Pons (tissue), 1 donor: Measurements from ENCODE around the gene PPFIBP2.

ENCODE experiments used
- DNase-seq: peaks from one replicate; pipeline ENCODE4 v3.0.0-alpha.2; 2016; ENCODE audit warnings: low spot score

PPFIBP2 gene

GRCh38 chr11:7513234-7514098 is at the start of gene PPFIBP2:
Gene PPFIBP2 (plus strand): TSS chr11:7513999. CDS start chr11:7549476, 35,477 bp downstream.
- peak; percentile 92 for DNase-seq

- no peak for DNase-seq
Observed at GRCh38 chr11:7467652-7468051, 46.1 kb upstream of the PPFIBP2 start.

- no peak for DNase-seq
Observed at GRCh38 chr11:7469351-7469865, 44.4 kb upstream of the PPFIBP2 start.

- no peak for DNase-seq
Observed at GRCh38 chr11:7471071-7471470, 42.7 kb upstream of the PPFIBP2 start.

GRCh38 chr11:7473717-7474116 is 40.1 kb upstream of the PPFIBP2 start:
- no peak for DNase-seq

- DNase-seq: no peak
Observed at GRCh38 chr11:7480113-7480512, 33.7 kb upstream of the PPFIBP2 start.

- DNase-seq: no peak
Observed at GRCh38 chr11:7484131-7484530, 29.7 kb upstream of the PPFIBP2 start.

GRCh38 chr11:7484645-7485044 is 29.2 kb upstream of the PPFIBP2 start:
- DNase-seq: no peak

- DNase-seq: no peak
Observed at GRCh38 chr11:7485186-7486097, 28.4 kb upstream of the PPFIBP2 start, which contains the start of gene OLFML1. Gene OLFML1 (plus strand): TSS chr11:7485506. CDS start chr11:7485876, 370 bp downstream.

- DNase-seq: no peak
Observed at GRCh38 chr11:7486098-7486780, 27.6 kb upstream of the PPFIBP2 start.

GRCh38 chr11:7486781-7487140 is 27.0 kb upstream of the PPFIBP2 start:
- no peak for DNase-seq

GRCh38 chr11:7487360-7487759 is 26.4 kb upstream of the PPFIBP2 start:
- DNase-seq: no peak

- DNase-seq: no peak
Observed at GRCh38 chr11:7488681-7489080, 25.1 kb upstream of the PPFIBP2 start.

- no peak for DNase-seq
Observed at GRCh38 chr11:7489376-7489775, 24.4 kb upstream of the PPFIBP2 start.

- DNase-seq: no peak
Observed at GRCh38 chr11:7490054-7490453, 23.7 kb upstream of the PPFIBP2 start.

- DNase-seq: no peak
Observed at GRCh38 chr11:7490535-7490934, 23.3 kb upstream of the PPFIBP2 start.

GRCh38 chr11:7492253-7492652 is 21.5 kb upstream of the PPFIBP2 start:
- no peak for DNase-seq

- no peak for DNase-seq
Observed at GRCh38 chr11:7493670-7494069, 20.1 kb upstream of the PPFIBP2 start.

GRCh38 chr11:7494086-7494745 is 19.6 kb upstream of the PPFIBP2 start:
- no peak for DNase-seq

- DNase-seq: peak; percentile 56
Observed at GRCh38 chr11:7495882-7496551, 17.8 kb upstream of the PPFIBP2 start.

- DNase-seq: peak; percentile 44
Observed at GRCh38 chr11:7498193-7498592, 15.6 kb upstream of the PPFIBP2 start.
